Measurements from ENCODE around the gene OR10H5. TPM values are rescaled to one million over a fixed set of nuclear protein-coding genes. Genes with fewer than 3 reads are reported as not detected.

The OR10H5 gene
- total RNA-seq, 1 experiment from 2014 or later = not detected

GRCh38 chr19:15758379-15758778 lies 29.1 kb upstream of the OR10H5 start:
- in situ Hi-C loops (cut with HindIII; ENCODE audit: low pct_unique_long_range_greater_than_20kb, low sequenced_read_pairs) (no loop called here), intact Hi-C loops (cut with micrococcal nuclease; ENCODE audit: unreplicated experiment) (no loop called here)
- no peak for TF ChIP-seq TCF7L2 (IDR thresholded peaks at IDR 0.05; ENCODE audit: low read depth, low read length)
- TF ChIP-seq CTCF (IDR thresholded peaks at IDR 0.05) = no peak
- TF ChIP-seq POLR2AphosphoS5 (IDR thresholded peaks at IDR 0.05; ENCODE audit: low read depth, low read length) = no peak
- no peak for TF ChIP-seq REST (IDR thresholded peaks at IDR 0.05; ENCODE audit: insufficient read depth in 1 of 2, low read depth in 2 of 2, low read length in 1 of 2)
- TF ChIP-seq SIN3A (IDR thresholded peaks at IDR 0.05; ENCODE audit: borderline replicate concordance, insufficient read depth, low read depth, low read length) = no peak
- Histone ChIP-seq H3K4me3 (ENCODE audit: low read depth in 2 of 2, low read length in 2 of 2) (no peak overlapping the region), H3K36me3 (ENCODE audit: control insufficient read depth, insufficient read depth, low read length) (no peaks in the 10 kb centered on the region), H3K4me1 (ENCODE audit: control insufficient read depth, insufficient read depth, low read length) (no peaks in the 10 kb centered on the region), H3K27ac (ENCODE audit: low read length) (no peak overlapping the region), H3K27me3 (ENCODE audit: control insufficient read depth, insufficient read depth, low read length) (0 out of 2 replicates have a peak, but pooled peaks cover 2% of the 10 kb centered on the region), H3K9me3 (ENCODE audit: control insufficient read depth, insufficient read depth, low read depth, low read length) (no peaks in the 10 kb centered on the region)
- ATAC-seq = no peak
- POLR2A ChIA-PET = no interaction called here
- CTCF ChIA-PET = no interaction called here
- BruUV-seq (replicated peaks) = no TSS peak
- DNase-seq (ENCODE audit: low read depth, low spot score) = no peak

- no TSS peak for BruUV-seq (replicated peaks)
- no peak for TF ChIP-seq TCF7L2 (IDR thresholded peaks at IDR 0.05; ENCODE audit: low read depth, low read length)
- peak; percentile 42 for TF ChIP-seq CTCF (IDR thresholded peaks at IDR 0.05)
- H3K4me1 ChIP-seq (ENCODE audit: control insufficient read depth, insufficient read depth, low read length) = no peaks in the 10 kb centered on the region
- H3K9me3 ChIP-seq (ENCODE audit: control insufficient read depth, insufficient read depth, low read depth, low read length) = no peaks in the 10 kb centered on the region
- ChIA-PET POLR2A (no interaction called here), CTCF (no interaction called here)
- DNase-seq (ENCODE audit: low read depth, low spot score) = no peak
- 0 out of 2 replicates have a peak, but pooled peaks cover 2% of the 10 kb centered on the region for H3K27me3 ChIP-seq (ENCODE audit: control insufficient read depth, insufficient read depth, low read length)
- no peak overlapping the region for H3K4me3 ChIP-seq (ENCODE audit: low read depth in 2 of 2, low read length in 2 of 2)
- intact Hi-C loops (cut with micrococcal nuclease; ENCODE audit: unreplicated experiment) (no loop called here), in situ Hi-C loops (cut with HindIII; ENCODE audit: low pct_unique_long_range_greater_than_20kb, low sequenced_read_pairs) (no loop called here)
- H3K27ac ChIP-seq (ENCODE audit: low read length) = no peak overlapping the region
- H3K36me3 ChIP-seq (ENCODE audit: control insufficient read depth, insufficient read depth, low read length) = no peaks in the 10 kb centered on the region
- no peak for ATAC-seq
Measured at GRCh38 chr19:15759962-15760565, 27.4 kb upstream of the OR10H5 start.

Measured in Panc1 (cell line).